H9 (cell line): Measurements from ENCODE around the gene PRKAG2. TPM values are rescaled to one million over a fixed set of nuclear protein-coding genes. Genes with fewer than 3 reads are reported as not detected.

Experiments used
- DNase-seq: peaks from one replicate; pipeline ENCODE4 v3.0.0-alpha.2; 2017
- H2AFZ ChIP-seq: one replicate; pipeline ENCODE4 v1.6.1; 2013; ENCODE audit warnings: mild to moderate bottlenecking, low read length, control low read depth, moderate library complexity
- H2AK5ac ChIP-seq: 2 replicates; pipeline ENCODE4 v1.6.1; 2013; ENCODE audit warnings: low read length, control low read depth, mixed read lengths; ENCODE audit not compliant: insufficient read length
- H2BK120ac ChIP-seq: one replicate; pipeline ENCODE4 v1.6.1; 2013; ENCODE audit warnings: low read depth, mild to moderate bottlenecking, low read length, control low read depth, inconsistent platforms; ENCODE audit not compliant: poor library complexity, severe bottlenecking
- H2BK12ac ChIP-seq: 2 replicates; pipeline ENCODE4 v1.6.1; 2013; ENCODE audit warnings: low read length, control low read depth, mixed read lengths, low read depth; ENCODE audit not compliant: insufficient read length
- H2BK15ac ChIP-seq: 2 replicates; pipeline ENCODE4 v1.6.1; 2013; ENCODE audit warnings: low read depth, low read length, control low read depth
- H2BK20ac ChIP-seq: one replicate; pipeline ENCODE4 v1.6.1; 2013; ENCODE audit warnings: low read depth, mild to moderate bottlenecking, low read length, control low read depth, inconsistent platforms; ENCODE audit not compliant: poor library complexity, severe bottlenecking
- H2BK5ac ChIP-seq: 2 replicates; pipeline ENCODE4 v1.6.1; 2013; ENCODE audit warnings: low read length, control low read depth, mixed read lengths; ENCODE audit not compliant: insufficient read length
- H3K14ac ChIP-seq: 2 replicates; pipeline ENCODE4 v1.6.1; 2013; ENCODE audit warnings: low read length, control low read depth; ENCODE audit not compliant: insufficient read depth
- H3K18ac ChIP-seq: 2 replicates; pipeline ENCODE4 v1.6.1; 2013; ENCODE audit warnings: low read depth, mild to moderate bottlenecking, mixed read lengths, low read length, control low read depth; ENCODE audit not compliant: insufficient read length
- H3K23ac ChIP-seq: 2 replicates; pipeline ENCODE4 v1.6.1; 2013; ENCODE audit warnings: low read length, control low read depth, mixed read lengths, low read depth; ENCODE audit not compliant: insufficient read length
- H3K23me2 ChIP-seq: 2 replicates; pipeline ENCODE4 v1.6.1; 2013; ENCODE audit warnings: low read depth, mild to moderate bottlenecking, mixed read lengths, low read length, control low read depth; ENCODE audit not compliant: insufficient read length, poor library complexity, severe bottlenecking
- H3K27ac ChIP-seq: 2 replicates; pipeline ENCODE4 v1.5.1; 2013; ENCODE audit warnings: low read length, control low read depth, mixed read lengths, low read depth; ENCODE audit not compliant: insufficient read length
- H3K27me3 ChIP-seq: 2 replicates; pipeline ENCODE4 v1.6.1; 2013; ENCODE audit warnings: low read length, control low read depth, inconsistent platforms; ENCODE audit not compliant: insufficient read depth
- H3K4ac ChIP-seq: 2 replicates; pipeline ENCODE4 v1.6.1; 2013; ENCODE audit warnings: low read depth, mild to moderate bottlenecking, control low read depth, inconsistent platforms, low read length, moderate library complexity
- H3K4me1 ChIP-seq: 2 replicates; pipeline ENCODE4 v1.6.1; 2013; ENCODE audit warnings: low read length, control low read depth, inconsistent platforms; ENCODE audit not compliant: insufficient read depth
- H3K4me2 ChIP-seq: 2 replicates; pipeline ENCODE4 v1.6.1; 2013; ENCODE audit warnings: low read length, control low read depth, mixed read lengths; ENCODE audit not compliant: insufficient read length, insufficient read depth
- H3K56ac ChIP-seq: 2 replicates; pipeline ENCODE4 v1.6.1; 2013; ENCODE audit warnings: low read depth, mild to moderate bottlenecking, mixed read lengths, low read length, control low read depth; ENCODE audit not compliant: insufficient read length
- H3K79me1 ChIP-seq: 2 replicates; pipeline ENCODE4 v1.6.1; 2013; ENCODE audit warnings: low read depth, mild to moderate bottlenecking, moderate library complexity, low read length, control low read depth, inconsistent platforms; ENCODE audit not compliant: insufficient read depth, poor library complexity, severe bottlenecking
- H3K79me2 ChIP-seq: 2 replicates; pipeline ENCODE4 v1.6.1; 2013; ENCODE audit warnings: low read length, control low read depth, inconsistent platforms; ENCODE audit not compliant: insufficient read depth
- H3K9ac ChIP-seq: 2 replicates; pipeline ENCODE4 v1.6.1; 2013; ENCODE audit warnings: low read length, control low read depth, mixed read lengths; ENCODE audit not compliant: insufficient read length; ENCODE audit errors: extremely low read depth
- H3K9me3 ChIP-seq: one replicate; pipeline ENCODE4 v1.6.1; 2013; ENCODE audit warnings: low read depth, low read length, inconsistent platforms; ENCODE audit not compliant: control insufficient read depth
- H3T11ph ChIP-seq: one replicate; pipeline ENCODE4 v1.6.1; 2013; ENCODE audit warnings: mild to moderate bottlenecking, low read length, control low read depth, inconsistent platforms
- H4K20me1 ChIP-seq: one replicate; pipeline ENCODE4 v1.6.1; 2013; ENCODE audit not compliant: control insufficient read depth, insufficient read length, insufficient read depth
- H4K5ac ChIP-seq: 2 replicates; pipeline ENCODE4 v1.6.1; 2013; ENCODE audit warnings: low read depth, mild to moderate bottlenecking, mixed read lengths, low read length, control low read depth; ENCODE audit not compliant: insufficient read length
- H4K8ac ChIP-seq: replicated peaks from 2 replicates; pipeline ENCODE4 v1.6.1; 2013; ENCODE audit warnings: low read length, control low read depth, mixed read lengths, low read depth; ENCODE audit not compliant: insufficient read length
- H4K91ac ChIP-seq: 2 replicates; pipeline ENCODE4 v1.6.1; 2013; ENCODE audit warnings: low read depth, mild to moderate bottlenecking, moderate library complexity, mixed read lengths, low read length, control low read depth; ENCODE audit not compliant: insufficient read length
- H3K27ac Mint-ChIP-seq, 3 experiments: 2 replicates in 2 of 3; 3 replicates in 1 of 3; pipeline ENCODE4 v1.8.0; 2020 to 2021; ENCODE audit warnings: mixed read lengths in 3 of 3, mild to moderate bottlenecking in 1 of 3, moderate library complexity in 1 of 3
- H3K27me3 Mint-ChIP-seq: 2 replicates; pipeline ENCODE4 v1.8.0; 2021; ENCODE audit warnings: low read depth, mild to moderate bottlenecking, moderate library complexity, mixed read lengths
- H3K36me3 Mint-ChIP-seq, 3 experiments: 2 replicates in 2 of 3; 3 replicates in 1 of 3; pipeline ENCODE4 v1.8.0; 2020 to 2021; ENCODE audit warnings: low read depth in 3 of 3, mixed read lengths in 3 of 3; ENCODE audit not compliant: insufficient read depth in 1 of 3
- H3K4me1 Mint-ChIP-seq, 2 experiments: 2 replicates each; pipeline ENCODE4 v1.8.0; 2020; ENCODE audit warnings: mixed read lengths in 2 of 2
- H3K4me3 Mint-ChIP-seq, 2 experiments: 2 replicates in 1 of 2; 3 replicates in 1 of 2; pipeline ENCODE4 v1.8.0; 2020 to 2021; ENCODE audit warnings: mild to moderate bottlenecking in 2 of 2, mixed read lengths in 2 of 2, moderate library complexity in 1 of 2
- H3K9me3 Mint-ChIP-seq, 2 experiments: 2 replicates in 1 of 2; 3 replicates in 1 of 2; pipeline ENCODE4 v1.8.0; 2020; ENCODE audit warnings: mild to moderate bottlenecking in 2 of 2, mixed read lengths in 2 of 2, moderate library complexity in 1 of 2
- whole genome bisulfite sequencing: extraction: QIAGEN DNeasy Blood & Tissue Kit; methylation state at CpG from one replicate; pipeline ENCODE4 v1.1.7; 2013; ENCODE audit warnings: missing lambda C conversion rate, low lambda C conversion rate, mixed read lengths; ENCODE audit not compliant: insufficient read length; ENCODE audit errors: extremely low coverage; 5-methylcytosine and 5-hydroxymethylcytosine counted together
- total RNA-seq: library from RNA; stranded (reverse); gene quantifications from 2 replicates; pipeline ENCODE4 v1.2.1, GENCODE V29; 2021
- TF ChIP-seq, protein P1 (sequence below): fragments of 200-600 bp; sonication (generic); conservative IDR thresholded peaks from 3 replicates; pipeline ENCODE4 v1.8.0; 2021; ENCODE audit warnings: antibody characterized with exemption, mild to moderate bottlenecking

PRKAG2 gene
- total RNA-seq, 1 experiment from 2014 or later = 11.8 TPM

DNA sequence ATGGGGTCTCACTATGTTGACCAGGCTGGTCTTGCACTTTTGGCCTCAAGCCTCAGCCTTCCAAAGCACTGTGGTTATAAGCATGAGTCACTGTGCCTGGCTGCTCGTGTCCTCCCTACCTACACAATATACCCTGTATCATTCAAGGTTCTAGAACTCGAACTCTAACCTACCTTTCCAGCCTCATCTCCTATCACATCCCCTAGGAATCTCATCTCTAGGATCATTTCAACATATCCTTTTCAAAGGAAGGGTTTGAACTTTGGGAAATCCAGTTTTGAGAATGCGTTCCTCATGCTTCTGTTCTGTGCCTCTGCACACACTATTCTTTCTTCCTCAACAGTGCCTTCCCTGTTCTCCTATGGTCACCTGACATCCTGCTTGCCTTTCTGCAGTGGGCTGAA, 269.4 kb downstream of the PRKAG2 start:
- no peak overlapping the region for H4K91ac ChIP-seq
- no peak overlapping the region for H3K4me2 ChIP-seq
- H4K5ac ChIP-seq = no peak overlapping the region
- H3K27me3 ChIP-seq = no peaks in the 10 kb centered on the region
- H3K9ac ChIP-seq = no peak overlapping the region
- no peak overlapping the region for H3K23ac ChIP-seq
- no peak overlapping the region for H3K4me3 Mint-ChIP-seq
- H4K20me1 ChIP-seq = no peaks in the 10 kb centered on the region
- no peaks in the 10 kb centered on the region for H3K27me3 Mint-ChIP-seq
- no peak overlapping the region for H2AK5ac ChIP-seq
- no peaks in the 10 kb centered on the region for H3K79me1 ChIP-seq
- no peak overlapping the region for H2BK5ac ChIP-seq
- H2BK120ac ChIP-seq = no peak overlapping the region
- peak overlapping the region in 1 of 3 experiments; percentile 58; a peak in 1 of 7 replicates for H3K27ac Mint-ChIP-seq
- peaks cover 0 to 4% of the 10 kb centered on the region in 2 experiments; a peak in 1 of 4 replicates for H3K4me1 Mint-ChIP-seq
- DNase-seq = no peak
- TF ChIP-seq, protein P1, sequence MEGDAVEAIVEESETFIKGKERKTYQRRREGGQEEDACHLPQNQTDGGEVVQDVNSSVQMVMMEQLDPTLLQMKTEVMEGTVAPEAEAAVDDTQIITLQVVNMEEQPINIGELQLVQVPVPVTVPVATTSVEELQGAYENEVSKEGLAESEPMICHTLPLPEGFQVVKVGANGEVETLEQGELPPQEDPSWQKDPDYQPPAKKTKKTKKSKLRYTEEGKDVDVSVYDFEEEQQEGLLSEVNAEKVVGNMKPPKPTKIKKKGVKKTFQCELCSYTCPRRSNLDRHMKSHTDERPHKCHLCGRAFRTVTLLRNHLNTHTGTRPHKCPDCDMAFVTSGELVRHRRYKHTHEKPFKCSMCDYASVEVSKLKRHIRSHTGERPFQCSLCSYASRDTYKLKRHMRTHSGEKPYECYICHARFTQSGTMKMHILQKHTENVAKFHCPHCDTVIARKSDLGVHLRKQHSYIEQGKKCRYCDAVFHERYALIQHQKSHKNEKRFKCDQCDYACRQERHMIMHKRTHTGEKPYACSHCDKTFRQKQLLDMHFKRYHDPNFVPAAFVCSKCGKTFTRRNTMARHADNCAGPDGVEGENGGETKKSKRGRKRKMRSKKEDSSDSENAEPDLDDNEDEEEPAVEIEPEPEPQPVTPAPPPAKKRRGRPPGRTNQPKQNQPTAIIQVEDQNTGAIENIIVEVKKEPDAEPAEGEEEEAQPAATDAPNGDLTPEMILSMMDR = no peak
- H4K8ac ChIP-seq = no peak overlapping the region
- H3K36me3 Mint-ChIP-seq = peaks cover 0 to 2% (median 0%) of the 10 kb centered on the region in 3 experiments; a peak in 2 of 7 replicates
- no peaks in the 10 kb centered on the region for H3K9me3 ChIP-seq
- H3K18ac ChIP-seq = no peak overlapping the region
- H3K4me1 ChIP-seq = no peaks in the 10 kb centered on the region
- H3T11ph ChIP-seq = no peak overlapping the region
- WGBS = no CpG with 5 or more reads among the region's 3 CpGs
- no peak overlapping the region for H3K4ac ChIP-seq
- H3K27ac ChIP-seq = no peak overlapping the region
- H2BK15ac ChIP-seq = no peak overlapping the region
- H3K14ac ChIP-seq = no peak overlapping the region
- H3K9me3 Mint-ChIP-seq = no peaks in the 10 kb centered on the region
- no peak overlapping the region for H2BK20ac ChIP-seq
- no peaks in the 10 kb centered on the region for H3K23me2 ChIP-seq
- H2BK12ac ChIP-seq = no peak overlapping the region
- H2AFZ ChIP-seq = no peak overlapping the region
- H3K79me2 ChIP-seq = no peaks in the 10 kb centered on the region; the same call in 1 of the 2 replicates
- no peak overlapping the region for H3K56ac ChIP-seq
